Measurements from ENCODE around the gene SNX7.

GRCh38 chr1:98706173-98706843, 44.8 kb downstream of the SNX7 start:
- no peak for TF ChIP-seq CTCF (IDR thresholded peaks at IDR 0.05 in 4 of 5, conservative IDR thresholded peaks at IDR 0.05 in 1 of 5)
- no peak for TF ChIP-seq POLR2A (IDR thresholded peaks at IDR 0.05)
